ENCODE results near the gene ZNF618.

ZNF618 gene

DNA sequence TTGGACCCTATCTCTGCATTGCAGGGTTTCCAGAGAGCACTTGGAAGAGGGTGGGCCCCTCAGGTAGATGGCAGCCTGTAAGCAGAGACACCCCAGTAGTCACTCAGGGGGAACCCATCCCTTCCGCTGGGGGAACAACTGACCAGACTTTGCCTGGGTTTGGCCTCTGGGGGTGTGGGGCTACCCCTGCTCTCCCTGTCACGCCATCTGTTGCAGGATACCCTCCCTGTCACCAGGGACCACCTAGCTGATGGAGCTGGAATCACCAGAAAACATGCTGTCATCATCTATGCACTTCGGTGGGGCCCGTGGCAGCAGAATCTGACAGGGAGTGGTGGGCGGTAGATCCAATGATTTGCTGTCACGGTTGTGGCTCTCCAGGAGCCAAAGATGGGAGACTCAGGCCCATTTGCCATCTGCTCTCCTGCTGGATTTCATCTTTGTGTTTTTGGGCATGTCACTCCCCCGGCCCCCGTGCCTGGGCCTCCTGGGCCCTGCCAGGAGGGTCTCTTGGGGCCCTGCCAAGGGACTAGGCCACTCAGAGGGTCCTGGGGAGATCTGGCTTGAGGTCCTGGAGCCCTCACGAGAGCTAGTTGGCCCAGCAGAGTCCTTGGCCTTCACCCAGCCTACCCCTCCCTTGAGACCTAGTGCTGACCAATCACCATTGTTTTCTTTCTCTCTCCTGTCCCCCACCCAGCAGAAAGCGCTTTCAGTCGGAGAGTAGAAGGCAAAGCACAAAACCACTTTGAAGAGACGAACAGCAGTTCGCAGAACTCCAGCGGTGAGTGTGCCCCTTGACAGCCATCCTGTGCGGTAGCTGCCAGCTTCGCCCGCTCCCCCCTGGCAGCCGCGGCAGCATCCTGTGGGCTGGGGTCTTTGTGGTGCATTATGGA, 156.1 kb downstream of the ZNF618 start:
- Histone ChIP-seq H3K27me3 (ENCODE audit: control insufficient read depth, low read length) (no peaks in the 10 kb centered on the region), H3K27ac (ENCODE audit: low read depth, low read length) (no peak overlapping the region), H3K79me2 (ENCODE audit: control insufficient read depth, low read length) (no peaks in the 10 kb centered on the region), H3K4me3 (ENCODE audit: low read length) (no peak overlapping the region), H3K9me2 (replicated peaks; ENCODE audit: control insufficient read depth, low read length) (no peaks in the 10 kb centered on the region), H3F3A (ENCODE audit: control insufficient read depth, insufficient read depth) (no peaks in the 10 kb centered on the region), H3K4me1 (ENCODE audit: control insufficient read depth, low read length) (no peaks in the 10 kb centered on the region), H3K9me3 (ENCODE audit: control insufficient read depth, insufficient read depth, low read length) (no peaks in the 10 kb centered on the region), H3K4me2 (ENCODE audit: low read length) (no peak overlapping the region), H4K20me1 (ENCODE audit: control insufficient read depth, insufficient read depth, low read depth, low read length) (no peaks in the 10 kb centered on the region), H3K36me3 (ENCODE audit: control insufficient read depth, low read length) (no peaks in the 10 kb centered on the region)
- TF ChIP-seq, protein P1, sequence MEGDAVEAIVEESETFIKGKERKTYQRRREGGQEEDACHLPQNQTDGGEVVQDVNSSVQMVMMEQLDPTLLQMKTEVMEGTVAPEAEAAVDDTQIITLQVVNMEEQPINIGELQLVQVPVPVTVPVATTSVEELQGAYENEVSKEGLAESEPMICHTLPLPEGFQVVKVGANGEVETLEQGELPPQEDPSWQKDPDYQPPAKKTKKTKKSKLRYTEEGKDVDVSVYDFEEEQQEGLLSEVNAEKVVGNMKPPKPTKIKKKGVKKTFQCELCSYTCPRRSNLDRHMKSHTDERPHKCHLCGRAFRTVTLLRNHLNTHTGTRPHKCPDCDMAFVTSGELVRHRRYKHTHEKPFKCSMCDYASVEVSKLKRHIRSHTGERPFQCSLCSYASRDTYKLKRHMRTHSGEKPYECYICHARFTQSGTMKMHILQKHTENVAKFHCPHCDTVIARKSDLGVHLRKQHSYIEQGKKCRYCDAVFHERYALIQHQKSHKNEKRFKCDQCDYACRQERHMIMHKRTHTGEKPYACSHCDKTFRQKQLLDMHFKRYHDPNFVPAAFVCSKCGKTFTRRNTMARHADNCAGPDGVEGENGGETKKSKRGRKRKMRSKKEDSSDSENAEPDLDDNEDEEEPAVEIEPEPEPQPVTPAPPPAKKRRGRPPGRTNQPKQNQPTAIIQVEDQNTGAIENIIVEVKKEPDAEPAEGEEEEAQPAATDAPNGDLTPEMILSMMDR (IDR thresholded peaks at IDR 0.05; ENCODE audit: low read depth, low read length, poor library complexity, severe bottlenecking) = no peak
- TF ChIP-seq EZH2phosphoT487 (IDR thresholded peaks at IDR 0.05; ENCODE audit: borderline replicate concordance, low read length) = no peak

DNA sequence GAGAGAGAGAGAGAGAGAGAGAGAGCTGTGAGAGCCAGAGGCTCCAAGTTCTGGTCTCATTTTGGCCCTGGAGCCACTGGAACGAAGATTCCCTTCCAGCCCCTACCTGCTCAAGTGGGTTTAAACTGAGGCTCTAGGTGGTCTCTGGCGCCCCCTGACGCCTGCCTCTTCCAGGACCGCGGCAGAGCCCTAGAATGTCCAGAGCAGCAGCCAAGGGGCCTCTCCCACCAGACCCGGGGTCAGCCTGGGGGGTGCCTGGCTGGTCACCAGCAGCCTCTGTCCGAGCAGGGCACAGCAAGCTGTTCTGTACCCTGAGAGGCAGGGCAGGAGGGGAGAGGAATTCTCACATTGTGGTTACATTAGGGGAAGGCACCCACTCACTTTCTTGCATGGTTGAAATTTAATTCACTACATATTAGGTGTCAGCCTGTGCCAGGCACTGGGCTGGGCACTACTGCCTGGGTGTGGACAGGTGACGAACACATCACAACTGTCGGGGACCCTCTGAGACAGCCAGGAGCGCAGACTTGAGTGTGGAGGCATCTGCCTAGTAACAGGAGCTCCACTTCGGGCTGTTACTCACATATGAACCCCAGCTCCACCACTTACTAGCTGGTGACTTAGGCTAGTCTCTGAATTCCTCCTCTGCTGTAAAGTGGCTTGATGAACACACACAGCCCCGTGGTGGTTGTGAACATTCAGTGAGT, 157.4 kb downstream of the ZNF618 start:
- TF ChIP-seq, protein P1 (IDR thresholded peaks at IDR 0.05; ENCODE audit: low read depth, low read length, poor library complexity, severe bottlenecking) = peak; percentile 51
- TF ChIP-seq EZH2phosphoT487 (IDR thresholded peaks at IDR 0.05; ENCODE audit: borderline replicate concordance, low read length) = no peak
- Histone ChIP-seq H3K4me3 (ENCODE audit: low read length) (no peak overlapping the region), H3K27ac (ENCODE audit: low read depth, low read length) (no peak overlapping the region), H3F3A (ENCODE audit: control insufficient read depth, insufficient read depth) (no peaks in the 10 kb centered on the region), H3K27me3 (ENCODE audit: control insufficient read depth, low read length) (no peaks in the 10 kb centered on the region), H3K79me2 (ENCODE audit: control insufficient read depth, low read length) (no peaks in the 10 kb centered on the region), H3K36me3 (ENCODE audit: control insufficient read depth, low read length) (no peaks in the 10 kb centered on the region), H3K4me2 (ENCODE audit: low read length) (no peak overlapping the region), H3K9me3 (ENCODE audit: control insufficient read depth, insufficient read depth, low read length) (no peaks in the 10 kb centered on the region), H3K4me1 (ENCODE audit: control insufficient read depth, low read length) (no peaks in the 10 kb centered on the region), H4K20me1 (ENCODE audit: control insufficient read depth, insufficient read depth, low read depth, low read length) (no peaks in the 10 kb centered on the region), H3K9me2 (replicated peaks; ENCODE audit: control insufficient read depth, low read length) (no peaks in the 10 kb centered on the region)

DNA sequence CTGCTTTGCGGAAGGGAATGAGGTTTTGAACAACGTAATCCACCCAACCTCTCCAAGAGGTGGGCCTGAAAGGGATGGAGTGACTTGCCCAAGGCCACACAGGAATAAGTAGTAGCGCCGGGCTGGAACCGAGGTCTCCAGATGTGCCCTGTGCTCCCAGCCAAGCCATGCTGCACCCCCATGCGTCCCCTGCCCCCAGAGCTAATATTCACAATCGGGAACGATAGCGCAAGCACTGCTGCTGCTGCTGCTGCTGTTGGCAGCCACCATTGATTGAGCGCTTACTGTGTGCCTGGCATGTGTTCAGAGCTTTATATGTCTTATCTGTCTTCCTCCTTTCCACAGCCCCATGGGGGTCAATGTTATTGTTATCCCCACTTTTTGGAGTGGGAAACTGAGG, 158.1 kb downstream of the ZNF618 start:
- TF ChIP-seq, protein P1 (IDR thresholded peaks at IDR 0.05; ENCODE audit: low read depth, low read length, poor library complexity, severe bottlenecking) = no peak
- no peak for TF ChIP-seq EZH2phosphoT487 (IDR thresholded peaks at IDR 0.05; ENCODE audit: borderline replicate concordance, low read length)
- Histone ChIP-seq H3K4me1 (ENCODE audit: control insufficient read depth, low read length) (no peaks in the 10 kb centered on the region), H3K4me3 (ENCODE audit: low read length) (no peak overlapping the region), H3K9me2 (replicated peaks; ENCODE audit: control insufficient read depth, low read length) (no peaks in the 10 kb centered on the region), H3K27me3 (ENCODE audit: control insufficient read depth, low read length) (no peaks in the 10 kb centered on the region), H3K36me3 (ENCODE audit: control insufficient read depth, low read length) (no peaks in the 10 kb centered on the region), H4K20me1 (ENCODE audit: control insufficient read depth, insufficient read depth, low read depth, low read length) (no peaks in the 10 kb centered on the region), H3F3A (ENCODE audit: control insufficient read depth, insufficient read depth) (no peaks in the 10 kb centered on the region), H3K4me2 (ENCODE audit: low read length) (no peak overlapping the region), H3K27ac (ENCODE audit: low read depth, low read length) (no peak overlapping the region), H3K9me3 (ENCODE audit: control insufficient read depth, insufficient read depth, low read length) (no peaks in the 10 kb centered on the region), H3K79me2 (ENCODE audit: control insufficient read depth, low read length) (no peaks in the 10 kb centered on the region)
